ENCODE measurements around the gene PTGDS.

DNA sequence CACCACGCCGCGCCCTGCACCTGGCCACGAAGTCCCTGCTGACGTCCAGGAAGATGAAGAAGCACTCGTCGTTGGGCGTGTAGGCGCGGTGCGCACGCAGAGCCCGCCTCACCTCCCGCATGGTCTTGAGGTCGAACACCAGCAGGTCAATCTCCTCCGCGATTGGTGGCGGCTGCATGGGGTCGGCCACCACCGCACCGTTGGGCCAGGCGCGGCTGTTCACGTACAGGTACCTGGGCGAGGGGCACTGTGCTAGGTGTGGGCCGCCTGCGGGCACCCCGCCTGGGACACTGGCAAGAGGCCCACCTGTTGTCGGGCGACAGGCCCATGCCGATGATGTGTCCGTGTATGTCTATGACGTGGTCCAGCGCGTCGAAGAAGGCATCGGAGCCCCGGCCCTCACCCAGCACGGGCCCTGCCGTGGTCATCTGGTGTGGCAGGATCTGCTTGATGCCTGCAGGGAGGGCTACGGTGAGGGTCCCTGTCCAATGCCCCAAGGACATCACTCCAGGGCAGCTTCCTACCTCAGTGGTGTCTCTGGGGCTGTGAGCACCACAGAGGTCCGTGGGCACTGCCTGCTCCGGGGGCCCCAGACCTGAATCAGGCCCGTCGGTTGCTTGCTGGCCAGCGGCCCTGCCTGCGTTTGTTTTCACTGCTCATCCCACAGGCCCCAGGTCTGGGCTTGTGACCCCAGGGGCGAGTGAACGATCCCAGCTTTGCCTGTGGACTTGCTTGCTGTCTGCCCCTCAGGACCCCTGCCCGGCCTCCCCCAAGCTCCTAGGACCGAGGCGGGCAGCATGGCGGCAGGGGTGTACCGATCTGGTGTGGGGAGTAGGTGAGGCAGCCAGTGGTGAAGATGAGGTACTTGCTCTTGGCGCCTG, 35.8 kb upstream of the PTGDS start:
- TF ChIP-seq POLR2A (IDR thresholded peaks at IDR 0.05; ENCODE audit: low read length): no peak
- no peak for TF ChIP-seq GATA1 (IDR thresholded peaks at IDR 0.05; ENCODE audit: low read depth, low read length)

Data from erythroblast (primary cell).